ENCODE data around the gene JAG2.

- TF ChIP-seq CTCF (IDR thresholded peaks at IDR 0.05): no peak
- no peak for TF ChIP-seq POLR2A (IDR thresholded peaks at IDR 0.05)
These were observed 30.5 kb upstream of the JAG2 start for GRCh38 chr14:105199093-105199492.
